Esophagus muscularis mucosa (tissue), 4 donors: ENCODE data around the gene HIVEP2. TPM values are rescaled to one million over a fixed set of nuclear protein-coding genes. Genes with fewer than 3 reads are reported as not detected.

Experiments used
- DNase-seq: peaks from one replicate; pipeline ENCODE4 v3.0.0-alpha.2; 2017; ENCODE audit errors: extremely low spot score
- H3K27ac ChIP-seq, 4 donors: fragments of 200-600 bp; sonication (generic); replicated peaks in 1 of 4; 1 replicate in 3 of 4; 2 replicates in 1 of 4; pipeline ENCODE4 v1.5.1; 2016 to 2019; ENCODE audit warnings: mild to moderate bottlenecking in 1 of 4
- H3K27me3 ChIP-seq, 4 donors: fragments of 200-600 bp; sonication (generic); one replicate each; pipeline versions ENCODE4 v1.5.1 to v1.6.0; 2016 to 2019
- H3K36me3 ChIP-seq, 4 donors: fragments of 200-600 bp; sonication (generic); one replicate each; pipeline ENCODE4 v1.5.1; 2016 to 2019
- H3K4me1 ChIP-seq, 4 donors: fragments of 200-600 bp; sonication (generic); one replicate each; pipeline ENCODE4 v1.5.1; 2016 to 2019
- H3K4me3 ChIP-seq, 4 donors: fragments of 200-600 bp; sonication (generic); 1 replicate in 2 of 4; 2 replicates in 2 of 4; pipeline ENCODE4 v1.5.1; 2016 to 2019; ENCODE audit warnings: mild to moderate bottlenecking in 4 of 4, moderate library complexity in 1 of 4
- H3K9me3 ChIP-seq, 4 donors: fragments of 200-600 bp; sonication (generic); 1 replicate in 3 of 4; 2 replicates in 1 of 4; pipeline ENCODE4 v1.5.1; 2016 to 2019
- EP300 ChIP-seq: sonication (generic); formaldehyde crosslinking; IDR thresholded peaks from one replicate; pipeline ENCODE4 v1.6.1; 2017; ENCODE audit warnings: antibody characterized with exemption
- POLR2A ChIP-seq: fragments of 450-650 bp; IDR thresholded peaks from one replicate; pipeline ENCODE4 v1.6.1; 2017; ENCODE audit warnings: antibody characterized with exemption, moderate library complexity, mild to moderate bottlenecking, low read depth
- POLR2AphosphoS5 ChIP-seq, 2 donors: sonication (generic); formaldehyde crosslinking; IDR thresholded peaks; one replicate each; pipeline ENCODE4 v1.6.1; 2017; ENCODE audit warnings: antibody characterized with exemption in 2 of 2
- WGBS: methylation state at CpG from one replicate; pipeline ENCODE4 v1.1.5; 2018; 5-methylcytosine and 5-hydroxymethylcytosine counted together
- intact Hi-C: fragments of 100-400 bp; cut with DNase I; formaldehyde crosslinking; loops from one replicate; pipeline ENCODE4 v1.15.1; 2023
- total RNA-seq, 4 donors: library from RNA; depleted of rRNA; stranded (reverse); fragments of >200 nt; gene quantifications; one replicate each; pipeline versions ENCODE4 v1.1.0 to v1.2.1, GENCODE V29; 2016
- TF ChIP-seq, protein P1 (sequence below), 3 experiments: fragments of 200-600 bp in 2 of 3; fragments of 450-650 bp in 1 of 3; sonication (generic) in 2 of 3; IDR thresholded peaks; one replicate each; pipeline ENCODE4 v1.5.1; 2017 to 2019; ENCODE audit warnings: antibody characterized with exemption in 3 of 3, mild to moderate bottlenecking in 2 of 3, moderate library complexity in 1 of 3

Gene HIVEP2
- total RNA-seq, 4 donors from 2014 or later: 20.3 to 29.3 (median 22.1) TPM

DNA sequence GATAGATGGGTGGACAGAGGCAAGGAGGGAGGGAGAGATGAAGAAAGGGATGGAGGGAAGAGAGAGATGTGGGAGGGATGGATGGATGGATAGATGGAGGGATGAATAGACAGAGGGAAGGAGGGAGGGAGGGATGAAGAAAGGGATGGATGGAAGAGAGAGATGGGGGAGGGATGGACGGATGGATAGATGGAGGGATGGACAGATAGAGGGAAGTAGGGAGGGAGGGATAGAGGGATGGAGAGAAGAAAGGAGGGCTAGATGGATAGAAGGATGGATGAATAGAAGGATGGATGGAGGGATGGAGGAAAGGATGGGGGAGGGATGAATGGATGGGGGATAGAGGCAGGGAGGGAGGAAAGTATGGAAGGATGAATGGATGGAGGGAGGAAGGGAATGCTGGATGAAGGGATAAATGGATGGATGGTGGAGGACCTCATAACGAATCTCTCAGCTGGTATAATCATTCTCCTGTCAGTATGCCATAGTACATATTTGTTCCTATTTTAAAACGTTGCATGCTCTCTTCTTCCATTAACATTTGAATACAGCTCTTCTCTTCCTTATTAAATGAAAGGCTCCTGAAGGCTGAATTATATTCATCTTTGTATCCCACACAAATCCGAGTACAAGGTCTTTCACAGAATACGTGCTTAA lies 136.4 kb downstream of the HIVEP2 start:
- Histone ChIP-seq H3K27ac (no peak overlapping the region), H3K4me1 (no peaks in the 10 kb centered on the region), H3K4me3 (no peak overlapping the region), H3K36me3 (no peaks in the 10 kb centered on the region), H3K9me3 (no peaks in the 10 kb centered on the region), H3K27me3 (no peaks in the 10 kb centered on the region)
- DNase-seq: no peak
- intact Hi-C loops: no loop called here
- WGBS: 93% methylated on average over 5 of the region's 5 CpGs
- TF ChIP-seq POLR2A (no peak), POLR2AphosphoS5 (IDR thresholded peaks at IDR 0.05) (no peak), EP300 (no peak)
- TF ChIP-seq, protein P1, sequence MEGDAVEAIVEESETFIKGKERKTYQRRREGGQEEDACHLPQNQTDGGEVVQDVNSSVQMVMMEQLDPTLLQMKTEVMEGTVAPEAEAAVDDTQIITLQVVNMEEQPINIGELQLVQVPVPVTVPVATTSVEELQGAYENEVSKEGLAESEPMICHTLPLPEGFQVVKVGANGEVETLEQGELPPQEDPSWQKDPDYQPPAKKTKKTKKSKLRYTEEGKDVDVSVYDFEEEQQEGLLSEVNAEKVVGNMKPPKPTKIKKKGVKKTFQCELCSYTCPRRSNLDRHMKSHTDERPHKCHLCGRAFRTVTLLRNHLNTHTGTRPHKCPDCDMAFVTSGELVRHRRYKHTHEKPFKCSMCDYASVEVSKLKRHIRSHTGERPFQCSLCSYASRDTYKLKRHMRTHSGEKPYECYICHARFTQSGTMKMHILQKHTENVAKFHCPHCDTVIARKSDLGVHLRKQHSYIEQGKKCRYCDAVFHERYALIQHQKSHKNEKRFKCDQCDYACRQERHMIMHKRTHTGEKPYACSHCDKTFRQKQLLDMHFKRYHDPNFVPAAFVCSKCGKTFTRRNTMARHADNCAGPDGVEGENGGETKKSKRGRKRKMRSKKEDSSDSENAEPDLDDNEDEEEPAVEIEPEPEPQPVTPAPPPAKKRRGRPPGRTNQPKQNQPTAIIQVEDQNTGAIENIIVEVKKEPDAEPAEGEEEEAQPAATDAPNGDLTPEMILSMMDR (IDR thresholded peaks at IDR 0.05): no peak

GRCh38 chr6:142805042-142805441 lies 139.9 kb downstream of the HIVEP2 start:
- WGBS: 96% methylated on average over 1 of the region's 1 CpG
- TF ChIP-seq EP300: no peak
- no peak for DNase-seq
- intact Hi-C loops: no loop called here
- no peaks in the 10 kb centered on the region for H3K27me3 ChIP-seq
- peaks cover 0 to 12% (median 9%) of the 10 kb centered on the region in 4 donors for H3K4me1 ChIP-seq
- no peak overlapping the region for H3K27ac ChIP-seq
- H3K4me3 ChIP-seq: no peak overlapping the region
- no peaks in the 10 kb centered on the region for H3K9me3 ChIP-seq
- H3K36me3 ChIP-seq: no peaks in the 10 kb centered on the region

GRCh38 chr6:142804490-142804889 lies 140.5 kb downstream of the HIVEP2 start:
- DNase-seq: no peak
- Histone ChIP-seq H3K27me3 (no peaks in the 10 kb centered on the region), H3K4me1 (peaks cover 0 to 15% (median 10%) of the 10 kb centered on the region in 4 donors), H3K9me3 (no peaks in the 10 kb centered on the region), H3K4me3 (no peak overlapping the region), H3K27ac (no peak overlapping the region), H3K36me3 (no peaks in the 10 kb centered on the region)
- TF ChIP-seq EP300 (no peak), POLR2AphosphoS5 (IDR thresholded peaks at IDR 0.05) (no peak), POLR2A (no peak)
- TF ChIP-seq, protein P1 (IDR thresholded peaks at IDR 0.05): no peak
- intact Hi-C loops: no loop called here

DNA sequence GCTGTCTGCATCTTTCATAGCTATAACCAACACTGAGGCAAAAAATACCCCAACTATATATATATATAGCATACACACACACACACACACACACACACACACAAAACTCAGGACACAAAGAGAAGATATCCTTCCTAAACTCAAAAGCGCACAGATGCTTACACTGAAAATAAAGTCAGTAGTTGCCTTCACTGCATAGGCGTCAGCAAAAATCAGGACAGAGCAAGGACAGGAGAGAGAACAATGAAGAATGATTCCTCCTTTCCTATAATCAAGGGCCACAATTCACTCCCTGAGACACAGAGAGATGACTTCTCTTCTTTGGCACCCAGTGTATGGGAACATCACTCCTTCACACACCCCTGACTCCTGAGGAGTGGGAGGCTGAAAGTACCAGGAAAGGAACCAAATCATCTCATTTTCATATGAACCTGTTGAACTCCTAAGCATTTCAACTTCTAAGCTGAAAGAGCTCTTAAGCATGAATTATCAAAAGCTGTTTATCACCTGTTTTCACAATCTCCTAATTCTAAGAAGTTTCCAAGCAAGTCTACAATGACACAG lies 141.4 kb downstream of the HIVEP2 start:
- 94% methylated on average over 2 of the region's 2 CpGs for WGBS
- no peak for DNase-seq
- intact Hi-C loops: no loop called here
- no peak overlapping the region for H3K27ac ChIP-seq
- H3K9me3 ChIP-seq: no peaks in the 10 kb centered on the region
- H3K4me1 ChIP-seq: peaks cover 7 to 16% (median 10%) of the 10 kb centered on the region in 4 donors
- TF ChIP-seq EP300 (no peak), POLR2AphosphoS5 (IDR thresholded peaks at IDR 0.05) (no peak), POLR2A (no peak)
- TF ChIP-seq, protein P1 (IDR thresholded peaks at IDR 0.05): no peak
- no peaks in the 10 kb centered on the region for H3K27me3 ChIP-seq
- no peaks in the 10 kb centered on the region for H3K36me3 ChIP-seq
- no peak overlapping the region for H3K4me3 ChIP-seq

GRCh38 chr6:142803032-142803431 lies 141.9 kb downstream of the HIVEP2 start:
- no peak overlapping the region for H3K4me3 ChIP-seq
- TF ChIP-seq POLR2A (no peak), EP300 (no peak), POLR2AphosphoS5 (IDR thresholded peaks at IDR 0.05) (no peak)
- TF ChIP-seq, protein P1 (IDR thresholded peaks at IDR 0.05): no peak

More at GRCh38 chr6:142803032-142803431, 141.9 kb downstream of the HIVEP2 start:
- no peaks in the 10 kb centered on the region for H3K36me3 ChIP-seq
- H3K9me3 ChIP-seq: no peaks in the 10 kb centered on the region
- intact Hi-C loops: no loop called here
- H3K27ac ChIP-seq: no peak overlapping the region
- peaks cover 7 to 16% (median 10%) of the 10 kb centered on the region in 4 donors for H3K4me1 ChIP-seq
- no peak for DNase-seq
- H3K27me3 ChIP-seq: no peaks in the 10 kb centered on the region
